Activated naive CD4-positive, alpha-beta T cell treated with anti-CD3 and anti-CD28 coated beads, Interleukin-2, amount 50 U/mL, for 24 hours (primary cell): ENCODE data around the gene NPAS2.

Experiments
- H3K27ac Mint-ChIP-seq: one replicate; pipeline ENCODE4 v1.8.0; 2021; ENCODE audit warnings: mild to moderate bottlenecking, mixed read lengths
- H3K27me3 Mint-ChIP-seq: one replicate; pipeline ENCODE4 v1.8.0; 2021; ENCODE audit warnings: mixed read lengths
- H3K36me3 Mint-ChIP-seq: one replicate; pipeline ENCODE4 v1.8.0; 2021; ENCODE audit warnings: mixed read lengths
- H3K4me1 Mint-ChIP-seq: one replicate; pipeline ENCODE4 v1.8.0; 2021; ENCODE audit warnings: mixed read lengths
- H3K4me3 Mint-ChIP-seq: one replicate; pipeline ENCODE4 v1.8.0; 2021; ENCODE audit warnings: mild to moderate bottlenecking, mixed read lengths
- H3K9me3 Mint-ChIP-seq: one replicate; pipeline ENCODE4 v1.8.0; 2021; ENCODE audit warnings: mixed read lengths

The NPAS2 gene

DNA sequence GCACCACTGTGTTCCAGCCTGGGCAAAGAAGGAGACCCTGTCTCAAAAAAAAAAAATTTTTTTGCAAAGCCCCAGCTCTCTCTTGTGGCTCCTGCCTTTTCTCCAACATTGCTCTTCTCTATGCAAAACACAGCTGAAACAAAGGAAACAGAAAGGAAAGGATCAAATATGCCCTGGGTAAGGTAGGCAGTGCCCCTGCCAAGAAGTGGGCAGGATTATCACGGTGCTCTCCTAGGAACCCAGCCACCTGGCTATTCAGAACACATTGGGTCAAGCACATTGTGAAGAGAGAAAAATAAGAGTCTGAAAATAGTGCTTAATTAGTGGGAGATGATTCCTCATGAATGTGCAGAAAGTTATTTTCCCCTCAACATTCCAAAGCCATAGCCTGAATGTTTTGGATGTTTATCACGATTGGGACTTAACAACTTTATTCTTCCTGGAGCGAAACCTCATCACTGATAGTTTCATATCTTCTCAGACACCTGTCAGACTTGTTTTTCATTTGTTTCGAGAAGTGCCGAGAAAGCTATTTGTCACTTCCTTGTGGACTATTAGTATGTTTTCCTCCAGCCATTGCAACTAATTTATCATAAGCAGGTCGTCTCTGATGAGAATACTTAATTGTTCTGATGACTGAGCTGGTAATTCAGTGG is 139.4 kb downstream of the NPAS2 start:
- Mint-ChIP-seq H3K4me1 (peaks cover 8% of the 10 kb centered on the region), H3K27ac (no peak overlapping the region)

DNA sequence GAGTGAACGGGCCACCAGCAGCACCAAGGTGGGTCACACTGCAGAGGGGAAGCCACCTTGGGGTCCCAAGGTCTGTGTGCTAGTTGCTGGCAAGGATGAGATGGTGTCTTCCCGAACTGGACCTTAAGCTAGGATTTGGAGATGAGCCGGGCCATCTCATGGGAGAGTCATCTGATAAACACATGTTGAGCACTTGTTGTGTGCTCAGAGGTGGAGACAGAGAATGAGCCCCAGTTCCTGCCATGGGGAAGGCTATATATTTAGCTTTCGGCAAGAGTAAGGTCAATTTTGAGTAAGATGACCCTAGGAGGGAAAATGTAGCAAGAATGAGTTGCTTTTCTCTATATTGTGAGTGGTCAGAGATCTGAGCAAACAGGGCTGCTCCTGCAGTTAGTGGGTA is 140.7 kb downstream of the NPAS2 start:
- H3K4me3 Mint-ChIP-seq: no peak overlapping the region
- H3K4me1 Mint-ChIP-seq: peaks cover 11% of the 10 kb centered on the region
- H3K27me3 Mint-ChIP-seq: no peaks in the 10 kb centered on the region
- H3K36me3 Mint-ChIP-seq: peaks cover 5% of the 10 kb centered on the region
- no peak overlapping the region for H3K27ac Mint-ChIP-seq
- no peaks in the 10 kb centered on the region for H3K9me3 Mint-ChIP-seq

More for the DNA sequence above, 139.4 kb downstream of the NPAS2 start:
- H3K4me3 Mint-ChIP-seq: no peak overlapping the region
- H3K36me3 Mint-ChIP-seq: peaks cover 5% of the 10 kb centered on the region
- no peaks in the 10 kb centered on the region for H3K27me3 Mint-ChIP-seq
- H3K9me3 Mint-ChIP-seq: no peaks in the 10 kb centered on the region

DNA sequence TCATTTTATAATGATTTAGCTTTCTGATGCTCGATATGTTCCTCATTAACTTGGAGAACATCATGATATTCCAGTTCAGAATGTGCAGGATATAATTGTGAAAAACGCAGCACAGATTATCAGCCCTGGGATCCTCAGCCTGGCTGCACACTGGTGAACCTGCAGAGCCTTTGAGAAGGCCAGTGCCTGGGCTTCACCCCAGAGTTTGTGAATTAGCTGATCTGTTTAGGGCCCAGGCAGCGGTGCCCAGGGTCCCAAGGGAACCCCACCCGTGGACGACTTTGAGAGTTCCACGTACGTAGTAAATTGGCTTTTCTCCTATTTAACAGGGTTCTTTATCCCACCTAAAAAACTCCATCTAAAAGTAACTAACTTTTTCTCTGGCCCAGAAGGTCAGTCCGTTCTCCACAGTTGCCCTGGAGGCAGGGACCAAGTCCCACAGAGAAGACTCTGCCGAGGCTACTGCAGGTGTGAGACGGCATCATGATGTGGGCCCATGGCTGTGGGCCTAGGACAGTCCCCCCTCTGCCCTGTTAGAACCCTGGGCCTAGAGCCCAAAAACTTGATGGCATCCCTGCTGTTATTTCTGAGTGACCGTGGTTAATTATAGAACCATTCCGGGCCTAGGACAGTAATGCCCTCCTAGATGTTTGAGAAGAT is 142.6 kb downstream of the NPAS2 start:
- peaks cover 11% of the 10 kb centered on the region for H3K4me1 Mint-ChIP-seq
- no peak overlapping the region for H3K27ac Mint-ChIP-seq
- no peak overlapping the region for H3K4me3 Mint-ChIP-seq
- H3K9me3 Mint-ChIP-seq: no peaks in the 10 kb centered on the region
- H3K27me3 Mint-ChIP-seq: no peaks in the 10 kb centered on the region
- H3K36me3 Mint-ChIP-seq: no peaks in the 10 kb centered on the region

DNA sequence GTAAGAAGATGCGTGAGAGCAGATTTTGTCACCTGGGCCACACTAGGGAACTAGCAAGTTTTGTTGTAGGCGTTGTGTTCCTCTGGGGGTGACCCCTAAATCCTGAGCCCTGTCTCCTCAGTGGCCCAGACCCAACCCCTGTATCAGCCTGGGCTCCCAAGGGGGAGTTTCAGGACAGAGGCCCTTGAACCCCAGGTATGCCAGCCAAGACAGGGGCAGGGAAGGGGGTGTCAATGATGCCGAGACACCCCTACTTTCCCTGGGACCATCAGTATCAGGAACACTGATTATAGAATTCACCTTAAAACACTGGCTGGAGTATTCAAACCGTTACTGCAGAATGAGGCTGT is 143.1 kb downstream of the NPAS2 start:
- Mint-ChIP-seq H3K9me3 (no peaks in the 10 kb centered on the region), H3K36me3 (no peaks in the 10 kb centered on the region), H3K4me3 (no peak overlapping the region), H3K27ac (no peak overlapping the region), H3K27me3 (no peaks in the 10 kb centered on the region), H3K4me1 (peaks cover 11% of the 10 kb centered on the region)

DNA sequence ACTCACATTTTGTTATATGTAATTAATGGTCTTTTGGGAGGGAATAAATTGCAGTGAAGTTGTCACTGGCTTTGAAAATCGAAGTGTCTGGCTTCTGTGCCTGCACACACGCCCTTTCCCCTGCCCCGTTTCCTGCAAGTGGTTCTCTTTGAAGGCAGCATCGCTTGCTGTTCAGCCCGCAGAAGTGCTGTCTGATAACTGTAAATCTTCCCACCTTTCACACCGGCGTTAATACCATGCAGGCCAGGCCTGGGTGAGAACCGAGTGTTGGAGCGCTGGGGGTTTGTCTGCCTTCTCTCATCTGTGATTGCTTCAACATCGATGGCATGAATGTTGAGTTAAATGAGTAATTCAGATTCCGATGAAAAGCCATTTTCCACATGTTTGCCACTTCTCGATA is 144.3 kb downstream of the NPAS2 start:
- Mint-ChIP-seq H3K4me1 (peaks cover 11% of the 10 kb centered on the region), H3K27ac (no peak overlapping the region), H3K27me3 (no peaks in the 10 kb centered on the region), H3K36me3 (no peaks in the 10 kb centered on the region), H3K9me3 (no peaks in the 10 kb centered on the region), H3K4me3 (no peak overlapping the region)

DNA sequence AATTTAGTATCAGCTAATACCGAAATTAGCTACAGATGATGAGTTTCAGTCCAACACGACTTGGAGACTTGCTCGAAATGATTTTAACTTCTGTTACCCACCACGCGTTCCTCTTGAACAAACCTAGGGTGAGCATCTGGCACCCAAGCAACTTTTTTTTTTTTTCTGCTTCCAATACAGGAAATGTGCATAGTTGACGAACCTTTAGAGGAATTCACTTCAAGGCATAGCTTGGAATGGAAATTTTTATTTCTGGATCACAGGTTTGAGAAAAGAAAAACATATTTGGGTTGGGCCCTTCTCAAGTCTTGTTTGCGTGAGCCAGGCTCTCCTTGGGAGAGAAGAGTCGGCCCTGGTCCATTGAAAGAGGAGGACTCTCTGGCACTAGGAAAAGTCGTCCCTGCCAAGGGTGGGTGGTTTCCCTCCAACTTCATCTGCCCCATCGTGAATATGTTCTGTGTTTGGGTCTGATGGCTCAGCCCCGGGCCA is 144.8 kb downstream of the NPAS2 start:
- Mint-ChIP-seq H3K36me3 (no peaks in the 10 kb centered on the region), H3K9me3 (no peaks in the 10 kb centered on the region), H3K27me3 (no peaks in the 10 kb centered on the region), H3K4me3 (no peak overlapping the region), H3K27ac (no peak overlapping the region), H3K4me1 (peaks cover 11% of the 10 kb centered on the region)

DNA sequence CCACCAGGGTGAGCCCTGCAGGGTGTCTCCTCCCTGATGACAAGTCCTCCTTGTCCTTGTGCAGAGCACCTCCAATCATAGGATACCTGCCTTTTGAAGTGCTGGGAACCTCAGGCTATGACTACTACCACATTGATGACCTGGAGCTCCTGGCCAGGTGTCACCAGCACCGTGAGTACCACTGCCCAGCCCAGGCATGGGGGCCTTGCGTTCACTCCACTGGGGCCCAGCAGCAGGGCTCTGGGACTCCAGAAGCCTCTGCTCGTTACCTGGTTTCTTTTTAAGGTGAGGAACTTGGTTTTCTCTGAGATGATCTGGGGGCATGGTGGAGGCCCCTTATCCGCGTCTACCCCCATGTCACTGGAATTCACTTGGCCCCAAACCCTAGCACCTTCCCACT is 145.7 kb downstream of the NPAS2 start:
- H3K4me1 Mint-ChIP-seq: peaks cover 11% of the 10 kb centered on the region
- no peaks in the 10 kb centered on the region for H3K27me3 Mint-ChIP-seq
- no peaks in the 10 kb centered on the region for H3K36me3 Mint-ChIP-seq
- no peaks in the 10 kb centered on the region for H3K9me3 Mint-ChIP-seq
- H3K27ac Mint-ChIP-seq: no peak overlapping the region
- H3K4me3 Mint-ChIP-seq: no peak overlapping the region

DNA sequence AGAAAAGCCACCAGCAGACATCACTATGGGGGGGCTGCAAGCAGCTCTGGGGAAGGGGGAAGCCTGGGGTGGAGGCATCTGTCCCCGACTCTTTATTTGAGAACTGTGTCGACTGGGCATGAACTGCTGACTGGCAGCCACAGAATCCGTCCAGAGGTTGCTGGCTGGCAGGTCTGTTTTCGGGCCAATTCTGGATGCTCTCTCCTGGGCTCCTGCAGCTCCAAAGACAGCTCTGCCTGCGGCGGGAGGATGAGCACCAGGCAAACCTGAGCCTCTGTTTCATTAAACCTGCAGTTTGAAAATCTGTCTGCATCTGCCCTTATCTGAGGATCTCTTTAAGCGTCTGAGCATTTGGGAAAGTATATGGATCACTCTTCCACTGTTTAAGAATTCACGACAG is 147.8 kb downstream of the NPAS2 start:
- Mint-ChIP-seq H3K9me3 (no peaks in the 10 kb centered on the region), H3K36me3 (peaks cover 2% of the 10 kb centered on the region), H3K27ac (no peak overlapping the region), H3K27me3 (no peaks in the 10 kb centered on the region), H3K4me1 (peaks cover 11% of the 10 kb centered on the region), H3K4me3 (no peak overlapping the region)

DNA sequence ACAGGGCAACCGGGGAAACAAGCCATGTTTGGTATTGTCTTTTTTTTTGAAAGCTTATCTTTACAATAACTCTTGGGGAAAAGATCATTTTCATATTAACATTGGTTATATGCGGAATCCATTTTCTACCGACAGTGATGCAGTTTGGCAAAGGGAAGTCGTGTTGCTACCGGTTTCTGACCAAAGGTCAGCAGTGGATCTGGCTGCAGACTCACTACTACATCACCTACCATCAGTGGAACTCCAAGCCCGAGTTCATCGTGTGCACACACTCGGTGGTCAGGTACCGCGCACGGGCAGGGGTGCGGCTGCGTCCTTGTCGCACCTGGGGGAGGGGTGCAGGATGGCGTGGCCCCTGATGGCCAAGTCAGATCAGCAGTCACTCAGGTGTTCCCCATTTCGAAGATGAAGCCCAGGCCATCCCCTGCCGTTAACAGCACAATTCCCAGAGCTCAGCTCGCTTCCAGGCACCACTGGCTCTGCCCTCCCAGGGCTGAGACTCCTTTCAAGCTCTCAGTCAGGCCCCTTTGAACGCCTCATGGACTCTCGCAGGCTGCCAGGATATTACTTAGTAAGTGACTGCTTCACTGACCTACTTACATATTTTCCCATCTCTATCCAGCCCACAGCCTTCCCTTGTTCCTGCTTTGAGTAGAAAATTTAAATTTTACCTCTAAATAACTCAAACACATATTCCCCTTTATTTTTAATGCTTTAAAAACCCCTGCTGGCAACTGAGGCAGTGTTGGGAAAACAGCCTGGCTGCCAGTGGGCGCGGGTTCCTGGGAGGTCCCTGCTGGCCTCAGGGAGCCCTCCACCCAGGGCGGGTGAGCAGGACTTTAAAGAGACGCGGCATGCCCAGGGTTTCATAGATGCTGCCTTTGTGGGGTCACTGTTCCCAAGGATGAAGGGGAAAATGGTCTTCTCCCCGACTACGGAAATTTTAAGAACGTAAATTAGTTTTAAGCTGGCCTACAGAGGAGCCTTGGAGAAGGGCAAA is 148.5 kb downstream of the NPAS2 start:
- H3K27ac Mint-ChIP-seq: no peak overlapping the region
- H3K9me3 Mint-ChIP-seq: no peaks in the 10 kb centered on the region
- H3K4me1 Mint-ChIP-seq: peaks cover 11% of the 10 kb centered on the region
- peaks cover 2% of the 10 kb centered on the region for H3K36me3 Mint-ChIP-seq
- no peak overlapping the region for H3K4me3 Mint-ChIP-seq
- H3K27me3 Mint-ChIP-seq: no peaks in the 10 kb centered on the region

DNA sequence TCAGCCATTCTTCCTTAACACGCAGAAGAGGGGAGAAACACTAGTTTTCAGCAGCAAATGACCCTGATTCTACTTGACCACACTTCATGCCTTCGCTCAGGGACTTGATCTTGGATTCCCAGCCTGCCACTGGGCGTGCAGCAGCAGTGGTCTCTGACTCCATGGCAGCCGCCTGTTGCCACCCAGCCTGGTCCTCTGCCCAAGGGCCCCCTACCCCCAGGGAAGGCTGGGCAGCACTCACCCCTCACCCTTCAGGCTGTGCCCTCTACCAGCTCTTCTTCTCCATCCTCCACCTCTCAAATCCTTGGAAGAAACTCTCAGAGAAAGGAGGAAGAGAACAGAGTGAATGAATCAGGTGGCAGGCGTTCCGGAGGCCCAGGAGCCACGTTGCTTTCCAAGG is 150.1 kb downstream of the NPAS2 start:
- Mint-ChIP-seq H3K36me3 (peaks cover 2% of the 10 kb centered on the region), H3K4me3 (no peak overlapping the region), H3K4me1 (no peaks in the 10 kb centered on the region), H3K27me3 (no peaks in the 10 kb centered on the region), H3K9me3 (no peaks in the 10 kb centered on the region), H3K27ac (no peak overlapping the region)

DNA sequence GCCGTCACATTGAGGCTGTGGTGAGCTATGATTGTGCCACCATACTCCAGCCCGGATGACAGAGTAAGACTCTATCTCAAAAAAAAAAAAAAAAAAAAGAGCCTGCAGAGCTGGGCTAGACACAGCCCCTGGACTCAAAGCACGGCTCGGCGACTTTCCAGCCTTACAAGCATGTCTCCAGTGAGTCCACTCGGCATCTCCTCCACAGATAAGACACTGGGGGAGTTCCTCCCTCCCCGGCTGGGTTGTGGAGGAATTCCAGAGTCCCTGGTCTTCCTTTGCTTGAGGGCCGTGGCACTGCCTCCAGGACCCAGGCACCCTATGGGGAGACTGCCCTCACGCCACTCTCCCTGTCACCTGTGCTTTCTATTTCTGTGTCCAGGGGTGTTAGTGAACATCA is 151.3 kb downstream of the NPAS2 start:
- Mint-ChIP-seq H3K4me3 (no peak overlapping the region), H3K27me3 (no peaks in the 10 kb centered on the region), H3K27ac (no peak overlapping the region), H3K9me3 (no peaks in the 10 kb centered on the region), H3K36me3 (peaks cover 2% of the 10 kb centered on the region), H3K4me1 (no peaks in the 10 kb centered on the region)

DNA sequence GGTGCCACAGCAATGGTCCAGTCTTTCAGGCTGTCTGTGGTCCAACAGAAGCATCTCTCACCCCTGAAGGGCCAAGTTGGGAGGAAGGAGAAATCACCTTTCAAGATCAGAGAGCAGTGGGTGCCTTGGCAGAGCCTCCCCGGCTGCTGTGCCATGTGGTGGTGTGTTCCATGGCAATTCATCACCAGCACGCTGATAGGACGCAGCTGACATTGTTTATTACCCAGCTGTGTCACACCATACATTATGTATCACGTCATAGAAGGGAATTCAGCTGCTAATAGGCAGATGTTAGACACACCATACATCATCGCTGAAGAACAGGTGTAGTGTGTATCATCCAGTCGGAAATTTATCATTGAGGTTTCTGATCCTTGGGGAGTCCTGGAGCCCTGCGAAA is 152.5 kb downstream of the NPAS2 start:
- Mint-ChIP-seq H3K9me3 (no peaks in the 10 kb centered on the region), H3K27ac (no peak overlapping the region), H3K36me3 (peaks cover 2% of the 10 kb centered on the region), H3K4me3 (no peak overlapping the region), H3K4me1 (no peaks in the 10 kb centered on the region), H3K27me3 (no peaks in the 10 kb centered on the region)

DNA sequence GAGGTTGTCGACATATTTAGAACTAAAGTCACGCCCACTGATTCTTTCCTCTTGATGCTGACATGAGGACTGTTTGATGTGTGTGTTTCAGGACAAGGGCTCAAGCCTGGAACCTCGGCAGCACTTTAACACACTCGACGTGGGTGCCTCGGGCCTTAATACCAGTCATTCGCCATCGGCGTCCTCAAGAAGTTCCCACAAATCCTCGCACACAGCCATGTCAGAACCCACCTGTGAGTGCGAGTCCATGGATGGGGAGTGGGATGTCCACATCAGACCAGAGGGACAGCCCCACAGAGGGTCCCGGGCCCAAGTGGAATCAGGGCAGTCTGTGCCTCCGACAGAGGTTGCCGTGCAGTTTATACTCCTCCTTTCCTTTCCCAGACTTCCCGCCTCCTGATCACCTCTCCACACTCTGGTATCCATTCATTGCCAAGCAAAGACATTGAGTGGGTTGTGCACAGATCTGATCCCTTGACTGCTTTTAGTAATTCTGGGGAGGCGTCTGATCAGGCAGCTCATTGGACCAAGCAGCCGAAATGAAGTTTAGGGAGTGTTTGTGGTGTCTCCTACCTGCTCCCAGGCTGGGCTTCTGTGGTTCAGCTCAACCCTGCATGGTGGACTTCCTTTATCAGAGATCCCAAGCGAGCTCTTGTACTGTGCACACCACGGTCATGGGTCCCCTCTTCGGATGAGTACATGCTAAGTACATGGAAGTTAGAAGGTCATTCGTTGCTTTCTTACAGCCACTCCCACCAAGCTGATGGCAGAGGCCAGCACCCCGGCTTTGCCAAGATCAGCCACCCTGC is 155.0 kb downstream of the NPAS2 start:
- Mint-ChIP-seq H3K4me1 (no peaks in the 10 kb centered on the region), H3K27me3 (no peaks in the 10 kb centered on the region), H3K4me3 (no peak overlapping the region), H3K27ac (no peak overlapping the region), H3K36me3 (peaks cover 2% of the 10 kb centered on the region), H3K9me3 (no peaks in the 10 kb centered on the region)

DNA sequence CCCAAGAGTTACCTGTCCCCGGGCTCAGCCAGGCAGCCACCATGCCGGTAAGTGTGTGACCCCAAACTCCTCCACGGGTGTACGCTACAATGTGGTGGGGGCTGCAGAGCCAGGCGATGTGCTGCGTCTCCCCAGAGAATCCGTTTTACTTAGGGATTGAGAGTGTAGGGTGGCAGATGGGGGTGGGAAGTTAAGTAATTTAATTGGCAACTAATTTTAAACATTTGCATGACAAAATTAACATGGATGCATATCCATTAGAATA is 155.5 kb downstream of the NPAS2 start:
- Mint-ChIP-seq H3K27ac (no peak overlapping the region), H3K27me3 (no peaks in the 10 kb centered on the region), H3K36me3 (peaks cover 2% of the 10 kb centered on the region), H3K4me3 (no peak overlapping the region), H3K9me3 (no peaks in the 10 kb centered on the region), H3K4me1 (no peaks in the 10 kb centered on the region)

DNA sequence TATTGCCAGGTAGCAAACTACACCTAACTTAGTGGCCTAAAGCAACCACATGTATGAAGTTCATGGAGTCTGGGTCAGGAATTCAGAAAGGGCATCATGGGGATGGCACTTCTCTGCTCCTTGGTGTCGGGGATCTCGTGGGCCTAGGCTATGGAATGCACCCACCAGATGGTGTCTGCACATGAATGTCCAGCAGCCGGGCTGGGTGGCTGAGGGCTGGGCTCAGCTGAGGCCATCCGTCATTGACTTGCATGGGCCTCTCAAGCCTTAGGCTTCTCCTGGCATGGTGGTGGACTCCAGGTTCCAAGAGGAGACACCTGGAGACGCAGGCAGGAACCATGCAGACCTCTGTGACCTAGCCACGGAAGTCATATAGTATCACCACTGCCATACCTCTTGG is 156.1 kb downstream of the NPAS2 start:
- peaks cover 2% of the 10 kb centered on the region for H3K36me3 Mint-ChIP-seq
- no peak overlapping the region for H3K27ac Mint-ChIP-seq
- H3K4me1 Mint-ChIP-seq: no peaks in the 10 kb centered on the region
- H3K4me3 Mint-ChIP-seq: no peak overlapping the region
- no peaks in the 10 kb centered on the region for H3K27me3 Mint-ChIP-seq
- no peaks in the 10 kb centered on the region for H3K9me3 Mint-ChIP-seq
